GM19395 (cell line): Measurements from ENCODE around the gene PREX1.

Experiments used
- ATAC-seq: cut with Tn5 transposase; IDR thresholded peaks from one replicate; pipeline ENCODE4 v1.9.1; 2021; ENCODE audit warnings: mild to moderate bottlenecking, moderate library complexity; ENCODE audit not compliant: unreplicated experiment

Gene PREX1

GRCh38 chr20:48721324-48722001, 106.3 kb downstream of the PREX1 start:
- no peak for ATAC-seq

DNA sequence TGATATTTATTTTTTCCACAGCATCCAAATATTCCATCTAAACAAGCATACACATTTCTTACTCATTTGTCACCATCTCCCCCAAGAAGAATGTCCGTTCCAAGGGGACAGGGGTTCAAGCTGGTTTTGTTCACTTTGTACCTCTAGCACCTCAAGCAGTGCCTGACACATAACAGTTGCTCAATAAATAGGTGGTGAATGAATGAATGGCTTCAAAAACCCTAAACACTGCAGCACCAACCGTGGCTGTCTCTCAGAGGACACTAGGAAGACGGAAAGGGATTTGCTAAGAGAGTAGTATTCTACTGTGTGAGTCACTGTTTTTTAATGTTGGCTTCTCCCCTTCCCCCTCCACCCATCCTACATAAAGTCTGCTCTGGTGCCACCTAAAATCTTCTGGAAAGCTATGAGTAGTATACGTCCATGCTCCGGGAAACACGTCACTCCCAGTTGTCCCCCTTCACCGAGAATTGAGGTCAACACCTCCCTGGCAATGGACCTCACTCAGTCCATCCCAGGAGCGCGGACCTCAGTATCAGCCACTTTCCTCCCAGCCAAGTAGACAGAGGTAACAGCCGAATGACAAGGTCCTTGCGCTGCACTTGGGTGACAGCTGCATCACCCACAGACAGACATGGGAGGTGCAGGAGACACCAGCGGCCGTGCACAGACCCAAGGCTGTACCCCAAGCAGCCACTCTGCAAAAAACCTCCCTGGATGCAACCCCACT, 107.4 kb downstream of the PREX1 start:
- ATAC-seq, result no peak

DNA sequence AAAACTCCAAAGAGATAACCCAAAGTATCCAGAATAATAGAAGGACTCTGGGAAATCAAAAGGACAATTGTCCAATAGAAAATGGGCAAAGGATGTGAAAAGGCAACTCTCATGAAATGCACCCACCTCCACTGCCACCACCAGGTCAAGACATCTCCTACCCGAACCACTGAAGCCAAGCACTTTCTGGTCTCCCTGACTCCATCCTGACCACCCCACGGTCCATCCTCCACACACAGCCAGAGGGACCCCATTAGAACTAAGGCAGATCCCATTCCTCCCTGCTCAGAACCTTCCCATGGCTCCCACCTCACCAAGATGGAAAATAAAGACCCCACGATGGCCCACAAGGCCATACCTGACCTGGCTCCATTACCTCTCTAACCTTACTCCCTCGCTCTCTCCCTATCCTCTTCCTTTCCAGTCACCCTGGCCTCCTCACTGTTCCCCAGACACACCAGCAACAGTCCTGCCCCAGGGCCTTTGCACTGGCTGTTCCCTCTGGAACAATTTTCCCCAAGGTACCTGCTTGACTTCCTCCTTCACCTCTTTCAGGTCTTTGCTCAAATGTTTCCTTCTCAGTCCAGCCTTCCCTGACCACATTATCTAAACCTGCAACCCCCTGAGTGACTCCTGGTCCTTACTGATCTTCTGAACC, 108.1 kb downstream of the PREX1 start:
- no peak for ATAC-seq

DNA sequence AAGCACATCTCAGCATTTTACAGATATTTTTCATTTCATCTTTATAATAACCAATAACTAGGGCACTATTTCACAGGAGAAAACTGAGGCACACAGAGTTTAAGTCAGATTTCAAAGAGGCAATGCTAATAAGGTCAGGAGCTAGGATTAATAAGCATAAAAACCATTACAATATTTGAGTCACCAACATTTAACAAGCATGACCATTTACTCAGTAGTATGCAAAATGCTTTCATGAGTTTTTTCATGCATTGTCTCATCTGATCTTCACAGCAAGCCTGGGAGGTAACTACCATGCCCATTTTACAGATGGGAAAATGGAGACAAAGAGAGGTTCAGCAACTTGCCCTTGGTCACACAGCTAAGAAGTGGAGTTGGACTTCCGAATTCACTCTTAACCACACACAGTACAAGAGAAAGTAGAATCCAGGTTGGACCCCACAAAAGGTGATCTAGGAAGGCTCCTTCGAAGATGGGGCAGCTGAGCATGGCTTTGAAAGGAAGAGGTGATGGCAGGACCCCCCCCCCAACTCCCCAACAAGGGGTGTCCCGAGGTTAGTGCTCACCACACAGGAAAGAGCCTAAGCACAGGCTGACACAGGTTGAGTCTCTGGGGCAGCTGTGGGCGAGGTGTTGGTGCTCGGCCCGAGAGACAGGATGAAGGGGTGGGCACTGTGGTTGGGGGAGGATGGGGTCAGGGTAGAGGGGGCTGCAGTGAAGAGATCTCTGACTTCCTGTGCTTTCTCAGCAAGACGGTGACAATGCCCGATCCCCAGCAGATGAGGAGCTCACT, 108.8 kb downstream of the PREX1 start:
- no peak for ATAC-seq

DNA sequence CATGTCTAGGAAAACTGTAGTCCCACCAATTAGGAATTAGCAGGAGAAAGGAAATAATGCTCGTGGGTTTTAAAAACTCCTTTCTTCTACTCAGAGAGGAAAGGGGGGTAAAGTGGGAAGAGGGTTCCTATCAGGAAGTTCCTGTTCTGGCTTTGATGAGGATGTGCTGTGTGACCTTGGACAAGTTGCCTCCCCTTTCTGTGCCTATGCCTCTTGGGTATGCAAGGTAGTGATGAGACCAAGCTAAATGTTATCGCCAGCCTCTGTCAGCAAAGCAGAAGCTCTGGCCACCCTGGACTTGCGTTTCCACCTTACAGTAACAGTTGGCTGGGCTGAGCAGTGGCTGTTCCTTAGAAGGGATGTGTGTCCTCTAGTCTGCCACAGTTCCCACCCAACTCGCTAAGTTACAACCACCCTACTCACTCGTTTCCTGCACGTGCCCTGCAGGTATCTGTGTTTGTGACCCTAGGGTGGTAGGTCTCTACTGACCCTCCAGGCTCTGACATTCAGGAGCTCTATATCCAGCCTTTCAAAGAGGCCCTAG, 110.0 kb downstream of the PREX1 start:
- no peak for ATAC-seq

DNA sequence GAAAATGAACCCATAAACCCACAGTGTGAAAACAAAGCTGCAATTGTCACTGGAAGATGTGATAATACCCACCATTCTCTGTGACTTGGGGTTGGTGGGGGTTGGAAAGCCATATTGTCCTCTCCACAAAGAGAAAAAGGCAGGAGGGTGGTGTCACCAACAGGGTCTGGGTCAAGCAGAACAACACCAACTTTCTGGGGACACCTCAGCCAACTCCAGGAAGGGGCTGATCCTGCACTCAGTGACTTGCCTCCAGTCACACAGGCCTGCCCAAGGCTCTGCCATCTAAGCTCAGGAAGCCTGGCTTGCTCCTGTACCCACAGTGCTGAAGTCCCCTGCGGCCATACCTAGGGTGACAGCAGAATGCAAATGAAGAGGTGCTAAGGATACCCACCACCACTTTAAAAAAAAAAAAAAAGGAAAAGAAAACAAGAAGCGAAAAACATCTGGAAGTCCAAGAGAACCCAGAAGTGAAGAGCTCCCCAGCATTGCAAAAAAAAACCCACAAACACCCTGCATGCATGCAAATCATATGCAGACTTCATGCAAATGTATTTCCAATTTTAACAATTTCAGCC, 110.6 kb downstream of the PREX1 start:
- ATAC-seq, result no peak

DNA sequence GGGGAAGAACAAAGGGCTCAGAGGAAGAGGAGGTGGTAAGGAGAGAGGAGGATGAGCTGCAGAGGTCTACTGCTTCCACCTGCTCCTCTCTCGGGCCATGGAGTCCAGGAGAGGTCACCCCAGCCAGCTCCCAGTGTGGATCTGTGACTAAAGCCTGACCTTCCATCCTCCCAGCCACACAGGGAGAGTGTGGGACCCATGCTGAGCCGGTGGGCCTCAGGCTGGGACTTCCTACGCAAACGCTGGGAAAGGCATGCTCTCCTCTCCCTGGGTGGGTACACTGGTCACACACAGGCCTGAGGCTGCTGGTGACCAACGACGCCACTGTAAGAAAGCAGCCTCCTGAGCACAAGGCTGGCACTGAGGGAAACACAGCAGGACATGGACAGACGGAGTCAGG, 111.3 kb downstream of the PREX1 start:
- ATAC-seq, result no peak

DNA sequence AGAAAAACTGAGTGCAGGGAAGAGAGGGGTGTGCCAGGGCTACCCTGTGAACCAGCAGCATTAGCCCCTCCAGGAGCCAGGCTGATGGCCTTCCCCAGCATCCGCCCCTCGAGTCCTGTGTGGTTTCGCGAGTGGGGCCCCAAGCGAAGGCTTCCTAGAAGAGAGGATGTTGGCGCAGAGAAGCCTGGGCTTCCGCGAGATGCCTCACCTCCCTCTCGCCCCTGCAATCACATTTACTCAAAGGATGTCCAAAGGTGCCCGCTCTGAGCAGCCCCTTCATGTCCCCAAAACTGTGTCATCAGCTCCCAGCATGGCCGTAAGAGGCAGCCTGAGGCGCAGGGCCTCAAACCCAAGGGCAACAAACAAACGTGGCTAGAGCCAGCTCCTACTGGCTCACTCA, 111.7 kb downstream of the PREX1 start:
- ATAC-seq, result no peak

- no peak for ATAC-seq
Observed at GRCh38 chr20:48714764-48715163, 113.0 kb downstream of the PREX1 start.

DNA sequence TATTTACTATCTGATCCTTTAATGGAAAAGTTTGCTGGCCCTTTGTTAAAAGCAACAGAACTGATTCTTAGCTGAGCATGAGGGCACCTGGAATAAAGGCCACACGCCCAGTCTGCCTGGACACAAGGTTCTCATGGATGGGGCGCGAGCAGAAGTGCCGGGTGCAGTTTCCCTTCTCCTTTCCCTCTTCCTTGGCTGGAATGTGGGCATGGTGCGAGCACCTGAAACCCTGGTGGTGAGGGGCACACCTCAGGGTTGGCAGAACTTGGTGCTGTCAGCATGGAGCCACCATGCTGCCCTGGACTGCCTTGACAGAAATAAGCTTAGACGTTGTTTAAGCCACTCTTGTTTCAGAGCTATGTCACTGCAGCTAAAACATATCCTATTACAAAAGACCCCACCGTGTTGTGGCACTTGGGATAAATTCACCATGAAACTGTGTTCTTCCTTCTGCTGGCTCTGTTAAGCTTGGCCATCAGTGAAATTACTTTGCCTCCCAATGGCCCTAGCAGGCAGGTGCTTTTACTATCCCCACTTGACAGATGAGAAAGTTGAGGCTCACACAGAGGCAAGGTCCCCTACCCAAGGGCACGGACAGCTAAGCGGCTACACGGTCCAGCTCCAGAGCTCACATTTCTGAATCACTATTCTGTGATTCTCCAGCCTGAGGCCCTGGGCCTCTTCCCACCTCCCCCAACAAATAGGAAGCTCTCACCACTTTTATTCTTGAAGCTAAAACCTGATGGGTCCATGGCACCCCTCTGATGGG, 115.9 kb downstream of the PREX1 start:
- peak; percentile 18 for ATAC-seq

- no peak for ATAC-seq
Observed at GRCh38 chr20:48711044-48711428, 116.8 kb downstream of the PREX1 start.

DNA sequence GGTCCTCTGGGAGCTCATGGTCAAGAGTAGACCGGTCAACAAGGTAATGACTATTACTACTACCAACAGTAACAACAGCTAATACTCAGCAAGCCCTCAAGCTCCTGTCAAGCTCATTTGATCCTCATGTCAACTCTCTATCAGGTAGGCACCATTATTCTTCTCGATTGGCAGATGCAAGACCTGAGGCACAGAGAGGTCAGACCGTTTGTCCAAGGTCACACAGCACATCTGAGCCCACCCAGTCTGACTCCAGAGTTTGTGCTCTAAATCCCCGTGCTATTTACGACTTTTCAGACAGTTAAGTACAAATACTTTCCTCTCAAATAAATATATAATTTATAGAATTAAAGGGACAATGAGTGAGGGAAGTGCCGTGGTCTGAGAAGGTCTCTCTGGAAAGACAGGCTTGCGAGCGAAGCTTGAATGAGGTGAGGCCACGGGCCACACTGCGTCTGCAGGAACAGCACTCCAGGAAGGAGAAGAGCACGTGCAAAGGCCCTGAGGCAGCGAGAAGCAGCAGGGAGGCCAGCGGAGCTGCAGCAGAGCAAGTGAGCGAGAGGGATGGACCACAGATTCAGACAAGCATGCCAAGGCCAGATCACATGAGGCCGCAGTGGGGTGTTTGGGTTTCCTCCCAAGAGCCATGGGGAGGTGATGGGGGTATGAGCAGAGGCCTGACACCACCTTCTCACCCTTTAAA, 117.3 kb downstream of the PREX1 start:
- no peak for ATAC-seq

- ATAC-seq, result no peak
Observed at GRCh38 chr20:48709744-48710143, 118.1 kb downstream of the PREX1 start.

DNA sequence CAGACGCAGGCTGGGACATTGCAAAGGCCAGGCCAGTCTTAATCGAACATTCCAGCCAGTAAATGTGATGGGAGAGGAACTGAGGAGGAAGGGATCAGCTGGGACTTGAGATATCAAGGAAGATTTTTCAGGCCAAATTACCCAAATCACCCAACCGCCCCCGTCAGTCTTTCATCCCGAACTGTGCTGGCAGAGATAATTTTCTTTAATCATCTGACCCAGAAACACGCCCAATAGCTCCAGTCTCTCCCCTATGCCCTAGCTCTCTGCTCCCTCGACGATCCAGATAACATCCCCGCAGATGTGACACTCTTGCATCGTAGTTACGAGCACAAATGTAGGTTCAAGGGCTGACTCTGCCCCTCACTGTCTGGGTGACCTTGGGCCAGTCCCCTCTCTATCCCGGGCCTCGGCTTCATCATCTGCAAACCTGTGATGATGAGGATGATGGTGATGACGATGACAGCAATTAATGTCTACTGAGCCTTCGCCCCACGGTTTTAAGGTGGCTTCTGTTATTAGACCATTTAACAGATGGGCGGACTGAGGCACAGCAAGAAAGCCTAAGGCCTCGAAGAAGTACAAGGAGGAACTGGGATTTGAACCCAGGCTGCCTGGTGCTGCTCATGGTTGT, 118.6 kb downstream of the PREX1 start:
- ATAC-seq, result no peak

GRCh38 chr20:48708630-48709029, 119.2 kb downstream of the PREX1 start:
- no peak for ATAC-seq

DNA sequence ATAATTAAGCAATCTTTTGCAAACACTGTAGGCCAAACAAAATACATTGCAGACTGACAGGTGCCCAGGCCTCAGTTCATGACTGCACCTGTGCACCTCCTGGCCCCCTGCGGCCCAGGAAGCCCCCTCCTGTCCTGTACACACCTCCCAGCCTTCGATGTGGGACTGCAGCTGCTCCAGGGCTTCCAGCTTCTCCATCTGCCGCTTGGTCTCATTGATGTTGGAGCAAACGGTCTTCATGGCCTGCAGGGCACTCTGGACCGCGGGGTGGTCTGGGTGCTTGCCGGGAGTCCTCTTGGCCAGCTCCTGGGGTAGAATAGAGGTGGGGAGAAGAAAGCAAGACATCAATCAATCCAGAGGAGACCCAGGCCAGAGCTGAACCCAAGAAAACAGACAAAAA, 119.7 kb downstream of the PREX1 start:
- no peak for ATAC-seq

GRCh38 chr20:48706710-48707365, 121.0 kb downstream of the PREX1 start:
- ATAC-seq, result no peak

DNA sequence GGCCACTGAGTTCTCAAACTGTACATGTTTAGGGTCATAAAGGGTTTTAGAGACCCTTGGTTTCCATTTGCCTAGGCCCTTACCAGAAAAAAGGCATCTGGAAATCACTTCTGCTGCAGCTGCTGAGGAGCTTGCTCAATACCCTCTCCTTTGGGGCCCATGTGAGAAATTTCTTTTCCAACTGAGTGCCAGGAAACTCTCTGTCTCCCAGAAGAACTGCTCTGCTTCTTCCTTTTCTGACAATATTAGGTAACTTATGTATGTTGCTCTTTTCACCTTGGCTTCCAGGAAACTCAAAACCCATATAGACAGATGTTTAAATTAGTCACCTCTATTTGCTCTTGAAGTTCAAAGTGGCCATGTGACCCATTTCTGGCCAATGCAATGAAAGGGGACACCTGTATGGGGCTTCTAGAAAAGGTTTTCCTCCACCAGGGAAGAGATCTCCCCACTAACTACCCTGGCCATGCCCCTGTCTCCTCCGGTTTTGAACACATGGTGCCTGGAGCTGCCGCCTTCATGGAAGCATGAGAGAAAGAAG, 121.6 kb downstream of the PREX1 start:
- ATAC-seq, result no peak
